GM18499 (cell line): ENCODE results near the gene PCDHGB7.
A peak's percentile ranks its signal among the peaks of the same experiment; 100 is the strongest.
"Not testable (repeated sequence)": the region's sequence is repeated elsewhere in the genome, so short reads cannot be mapped to it uniquely, and the experiment has no call there.

Experiments
- ATAC-seq: cut with Tn5 transposase; IDR thresholded peaks from one replicate; pipeline ENCODE4 v1.9.1; 2021; ENCODE audit warnings: moderate number of reproducible peaks; ENCODE audit not compliant: insufficient read depth, unreplicated experiment

PCDHGB7 gene

GRCh38 chr5:141417494-141418172, at the start of gene PCDHGB7:
Gene PCDHGB7, plus strand, starts transcription at chr5:141417677. Its CDS starts 183 bp downstream, at chr5:141417860.
- ATAC-seq = not testable (repeated sequence)

DNA sequence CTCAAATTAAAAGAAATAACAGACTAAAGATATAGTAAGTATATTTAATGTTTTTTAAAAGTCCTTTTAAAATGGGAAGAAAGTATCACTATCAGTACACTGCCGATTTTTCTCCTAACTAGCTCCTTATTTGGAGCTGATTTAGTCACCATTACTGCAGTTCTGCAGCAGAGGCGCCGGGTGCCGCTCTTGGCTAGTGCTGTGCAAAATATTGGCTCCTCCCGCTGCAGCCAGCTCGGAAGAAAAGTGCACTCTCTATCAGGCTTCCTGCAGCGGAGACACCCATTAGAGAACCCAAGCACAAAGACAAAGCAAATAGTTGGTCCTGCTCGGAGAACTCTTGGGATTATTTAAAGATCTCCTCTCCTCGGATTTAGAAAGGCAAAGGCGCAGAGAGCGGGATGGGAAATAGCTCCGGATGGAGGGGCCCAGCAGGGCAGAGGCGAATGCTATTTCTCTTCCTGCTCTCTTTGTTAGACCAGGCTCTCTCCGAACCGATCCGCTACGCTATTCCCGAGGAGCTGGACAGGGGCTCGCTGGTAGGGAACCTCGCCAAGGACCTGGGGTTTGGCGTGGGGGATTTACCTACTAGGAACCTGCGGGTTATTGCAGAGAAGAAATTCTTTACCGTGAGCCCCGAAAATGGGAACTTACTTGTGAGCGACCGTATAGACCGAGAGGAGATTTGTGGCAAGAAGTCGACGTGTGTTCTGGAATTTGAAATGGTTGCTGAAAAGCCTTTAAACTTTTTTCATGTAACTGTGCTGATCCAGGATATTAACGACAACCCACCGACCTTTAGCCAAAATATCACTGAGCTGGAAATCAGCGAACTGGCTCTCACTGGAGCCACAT, 47.3 kb upstream of the PCDHGB7 start, which contains the start of gene PCDHGB3:
PCDHGB3 (plus strand) TSS at position 249 of the 855 bp plus-strand sequence; CDS start at position 402, 153 bp downstream.
- peak; percentile 77 for ATAC-seq

GRCh38 chr5:141371572-141372475, 45.7 kb upstream of the PCDHGB7 start:
- no peak for ATAC-seq

GRCh38 chr5:141373673-141374317, 43.7 kb upstream of the PCDHGB7 start, which contains the start of gene PCDHGA6:
Gene PCDHGA6, plus strand, starts transcription at chr5:141373891. Its CDS starts 193 bp downstream, at chr5:141374084.
- no peak for ATAC-seq

DNA sequence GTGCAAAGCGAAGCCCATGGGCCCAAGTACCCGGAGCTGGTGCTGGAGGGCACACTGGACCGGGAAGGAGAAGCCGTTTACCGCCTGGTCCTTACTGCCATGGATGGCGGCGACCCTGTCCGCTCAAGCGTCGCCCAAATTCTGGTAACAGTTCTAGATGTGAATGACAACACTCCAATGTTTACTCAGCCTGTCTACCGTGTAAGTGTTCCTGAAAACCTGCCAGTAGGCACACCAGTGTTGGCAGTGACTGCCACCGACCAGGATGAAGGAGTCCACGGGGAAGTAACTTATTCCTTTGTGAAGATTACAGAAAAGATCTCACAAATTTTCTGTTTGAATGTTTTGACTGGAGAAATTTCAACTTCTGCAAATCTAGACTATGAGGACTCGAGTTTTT, 42.9 kb upstream of the PCDHGB7 start:
- no peak for ATAC-seq

- not testable (repeated sequence) for ATAC-seq
Measured at GRCh38 chr5:141375444-141376155, 41.9 kb upstream of the PCDHGB7 start.

- no peak for ATAC-seq
Measured at GRCh38 chr5:141382469-141383294, 34.8 kb upstream of the PCDHGB7 start, which contains the start of gene PCDHGA7. Gene PCDHGA7, plus strand, starts transcription at chr5:141382742. Its CDS starts 158 bp downstream, at chr5:141382900.

DNA sequence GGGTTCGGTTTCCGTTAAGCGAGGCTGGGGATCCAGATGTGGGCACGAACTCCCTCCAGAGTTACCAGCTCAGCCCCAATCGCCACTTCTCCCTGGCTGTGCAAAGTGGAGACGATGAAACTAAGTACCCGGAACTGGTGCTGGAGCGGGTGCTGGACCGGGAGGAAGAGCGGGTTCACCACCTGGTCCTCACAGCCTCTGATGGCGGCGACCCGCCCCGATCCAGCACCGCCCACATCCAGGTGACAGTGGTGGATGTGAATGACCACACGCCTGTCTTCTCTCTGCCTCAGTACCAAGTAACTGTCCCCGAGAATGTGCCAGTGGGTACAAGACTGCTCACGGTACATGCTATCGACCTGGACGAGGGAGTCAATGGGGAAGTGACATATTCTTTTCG, 34.1 kb upstream of the PCDHGB7 start:
- ATAC-seq = no peak

GRCh38 chr5:141384471-141385267, 32.8 kb upstream of the PCDHGB7 start:
- ATAC-seq = no peak

- ATAC-seq = not testable (repeated sequence)
Measured at GRCh38 chr5:141387557-141388311, 29.7 kb upstream of the PCDHGB7 start, which contains the start of gene PCDHGB4. Gene PCDHGB4, plus strand, starts transcription at chr5:141387698. Its CDS starts 187 bp downstream, at chr5:141387885.

- ATAC-seq = no peak
Measured at GRCh38 chr5:141388661-141389060, 28.8 kb upstream of the PCDHGB7 start.

DNA sequence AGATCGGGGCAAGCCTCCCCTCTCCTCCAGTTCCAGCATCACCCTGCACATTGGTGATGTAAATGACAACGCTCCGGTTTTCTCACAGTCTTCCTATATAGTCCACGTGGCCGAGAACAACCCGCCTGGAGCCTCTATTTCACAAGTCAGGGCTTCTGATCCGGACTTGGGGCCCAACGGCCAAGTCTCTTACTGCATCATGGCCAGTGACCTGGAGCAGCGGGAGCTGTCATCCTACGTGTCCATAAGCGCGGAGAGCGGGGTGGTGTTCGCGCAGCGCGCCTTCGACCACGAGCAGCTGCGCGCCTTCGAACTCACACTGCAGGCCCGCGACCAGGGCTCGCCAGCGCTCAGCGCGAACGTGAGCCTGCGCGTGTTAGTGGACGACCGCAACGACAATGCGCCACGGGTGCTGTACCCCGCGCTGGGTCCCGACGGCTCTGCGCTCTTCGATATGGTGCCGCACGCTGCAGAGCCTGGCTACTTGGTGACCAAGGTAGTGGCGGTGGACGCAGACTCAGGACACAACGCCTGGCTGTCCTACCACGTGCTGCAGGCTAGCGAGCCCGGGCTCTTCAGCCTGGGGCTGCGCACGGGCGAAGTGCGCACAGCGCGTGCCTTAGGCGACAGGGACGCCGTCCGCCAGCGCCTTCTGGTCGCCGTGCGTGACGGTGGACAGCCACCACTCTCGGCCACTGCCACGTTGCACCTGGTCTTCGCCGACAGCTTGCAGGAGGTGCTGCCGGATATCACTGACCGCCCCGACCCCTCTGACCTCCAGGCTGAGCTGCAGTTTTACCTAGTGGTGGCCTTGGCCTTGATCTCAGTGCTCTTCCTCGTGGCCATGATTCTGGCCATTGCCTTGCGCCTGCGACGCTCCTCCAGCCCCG, 28.1 kb upstream of the PCDHGB7 start:
- ATAC-seq = no peak

- ATAC-seq = no peak
Measured at GRCh38 chr5:141392429-141393198, 24.9 kb upstream of the PCDHGB7 start, which contains the start of gene PCDHGA8. Gene PCDHGA8, plus strand, starts transcription at chr5:141392633. Its CDS starts 181 bp downstream, at chr5:141392814.

- no peak for ATAC-seq
Measured at GRCh38 chr5:141393267-141393666, 24.2 kb upstream of the PCDHGB7 start.
